GM21367 (cell line): ENCODE data around the gene ARRB1.
A peak's percentile ranks its signal among the peaks of the same experiment; 100 is the strongest.

ENCODE experiments used
- ATAC-seq: cut with Tn5 transposase; IDR thresholded peaks from one replicate; pipeline ENCODE4 v1.9.1; 2021; ENCODE audit not compliant: unreplicated experiment

Gene ARRB1

GRCh38 chr11:75260396-75261170 is 90.9 kb downstream of the ARRB1 start:
- ATAC-seq = no peak

DNA sequence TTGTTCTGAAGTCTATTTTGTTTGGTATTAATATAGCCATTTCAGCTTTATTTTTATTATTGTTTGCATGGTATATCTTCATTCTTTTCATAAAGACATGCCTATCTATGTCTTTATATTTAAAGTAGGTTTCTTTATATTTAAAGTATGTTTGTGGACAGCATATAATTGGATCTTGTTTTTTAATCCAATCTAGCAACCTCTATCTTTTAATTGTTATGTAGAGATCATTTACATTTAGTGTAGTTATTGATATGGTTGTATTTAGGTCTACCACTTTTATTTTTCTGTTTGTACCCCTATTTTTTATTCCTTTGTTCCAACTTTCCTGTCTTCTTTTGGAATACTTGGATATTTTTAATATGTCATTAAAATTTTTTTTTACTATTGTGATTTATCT is 97.1 kb downstream of the ARRB1 start:
- no peak for ATAC-seq

DNA sequence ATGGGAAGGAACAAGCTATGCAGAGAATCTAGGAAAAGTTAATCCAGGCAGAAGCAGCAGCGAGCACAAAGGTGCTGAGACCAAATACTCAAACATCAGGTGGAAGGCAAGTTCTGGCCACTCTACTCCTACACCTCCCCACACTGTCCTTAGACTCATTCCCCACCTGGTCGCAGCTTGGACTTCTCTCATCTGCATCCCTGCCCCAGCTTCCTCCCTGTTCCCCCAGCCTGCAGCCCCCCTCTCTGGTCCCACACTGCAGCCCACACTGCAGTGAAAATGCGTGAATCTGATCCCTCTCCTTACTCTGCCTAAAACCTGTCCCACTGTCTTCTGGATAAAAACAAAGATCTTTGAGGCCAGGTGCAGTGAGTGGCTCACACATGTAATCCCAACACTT is 101.8 kb downstream of the ARRB1 start:
- ATAC-seq = no peak

DNA sequence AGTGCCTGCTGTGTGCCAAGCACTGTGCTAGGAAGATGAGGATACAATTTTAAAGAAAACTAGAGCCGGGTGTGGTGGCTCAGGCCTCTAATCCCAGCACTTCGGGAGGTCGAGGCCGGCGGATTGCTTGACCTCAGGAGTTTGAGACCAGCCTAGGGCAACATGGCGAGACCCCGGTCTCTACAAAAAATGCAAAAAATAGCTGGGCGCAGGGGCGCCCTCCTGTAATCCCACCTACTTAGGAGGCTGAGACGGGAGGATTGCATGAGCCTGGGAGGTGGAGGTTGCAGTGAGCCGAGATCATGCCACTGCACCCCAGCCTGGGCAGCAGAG is 102.6 kb downstream of the ARRB1 start:
- ATAC-seq = no peak

DNA sequence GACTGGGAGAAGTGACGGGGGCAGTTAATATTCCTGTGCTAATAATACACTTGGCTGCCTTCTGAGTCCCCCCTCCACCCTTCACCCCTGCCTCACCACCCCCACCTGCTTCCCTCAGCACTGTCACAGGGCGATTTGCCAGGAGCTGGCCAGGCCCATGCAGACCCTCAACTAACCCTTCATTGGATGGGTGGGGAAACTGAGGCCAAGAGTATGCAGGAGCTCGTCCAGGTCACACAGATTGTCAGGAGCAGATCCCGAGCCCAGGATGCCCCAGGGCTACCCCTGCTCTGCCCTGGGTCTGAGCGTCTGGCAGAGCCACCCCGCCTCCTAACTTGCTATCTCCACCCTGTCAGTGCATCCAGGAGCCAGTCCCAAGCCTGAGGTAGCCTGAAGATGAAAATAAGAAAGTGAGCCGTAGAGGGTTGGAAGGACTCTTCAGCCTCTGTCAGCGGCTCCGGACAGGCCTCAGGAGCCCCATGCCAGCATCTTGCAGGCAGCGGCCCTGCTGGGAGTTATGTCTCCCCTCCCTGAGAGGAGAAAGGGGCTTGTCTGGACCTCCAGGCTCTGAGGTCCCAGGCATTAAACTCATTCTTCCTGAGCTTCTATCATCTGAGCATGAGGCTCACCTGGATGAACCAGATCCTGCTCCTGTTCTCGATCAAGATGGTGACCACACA is 104.7 kb downstream of the ARRB1 start:
- no peak for ATAC-seq

- ATAC-seq = no peak
These were observed 105.3 kb downstream of the ARRB1 start for GRCh38 chr11:75246006-75246670.

- ATAC-seq = no peak
These were observed 106.0 kb downstream of the ARRB1 start for GRCh38 chr11:75245356-75246005.

DNA sequence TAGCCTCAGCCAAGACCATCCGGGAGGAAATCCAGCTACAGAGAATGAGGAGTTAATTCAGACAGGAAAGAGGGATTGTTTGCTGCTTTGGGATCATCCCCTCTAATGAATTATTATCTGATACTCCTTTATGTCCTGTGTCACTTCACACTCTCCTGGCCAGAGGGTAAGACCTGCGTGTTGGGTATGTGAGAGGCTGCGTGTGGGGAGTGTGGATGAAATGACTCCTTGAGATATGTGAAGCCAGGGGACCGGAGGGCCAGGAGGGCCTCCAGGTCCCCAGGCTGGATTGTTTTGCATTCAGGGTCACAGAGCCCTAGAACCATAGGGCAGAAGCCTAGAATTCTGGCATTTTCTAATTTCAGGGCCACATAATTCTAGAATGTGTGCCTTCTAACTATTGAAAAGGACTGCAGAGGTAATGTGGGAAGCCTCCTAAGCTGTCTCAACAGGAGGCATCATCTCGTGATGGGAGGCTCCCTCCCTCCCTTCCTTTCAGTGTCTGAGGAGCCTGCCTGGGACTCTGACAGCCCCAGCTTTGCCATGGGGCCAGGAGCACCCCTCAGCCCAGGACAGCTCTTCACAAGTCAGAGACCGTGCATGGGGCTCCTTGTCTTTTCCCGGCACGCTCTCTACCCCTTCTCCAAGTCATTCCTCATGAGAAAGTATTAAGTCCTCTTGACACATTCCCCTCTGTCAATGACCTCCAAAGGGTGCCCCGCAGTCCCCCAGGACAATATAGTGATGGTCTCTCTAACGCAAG is 107.2 kb downstream of the ARRB1 start:
- no peak for ATAC-seq

DNA sequence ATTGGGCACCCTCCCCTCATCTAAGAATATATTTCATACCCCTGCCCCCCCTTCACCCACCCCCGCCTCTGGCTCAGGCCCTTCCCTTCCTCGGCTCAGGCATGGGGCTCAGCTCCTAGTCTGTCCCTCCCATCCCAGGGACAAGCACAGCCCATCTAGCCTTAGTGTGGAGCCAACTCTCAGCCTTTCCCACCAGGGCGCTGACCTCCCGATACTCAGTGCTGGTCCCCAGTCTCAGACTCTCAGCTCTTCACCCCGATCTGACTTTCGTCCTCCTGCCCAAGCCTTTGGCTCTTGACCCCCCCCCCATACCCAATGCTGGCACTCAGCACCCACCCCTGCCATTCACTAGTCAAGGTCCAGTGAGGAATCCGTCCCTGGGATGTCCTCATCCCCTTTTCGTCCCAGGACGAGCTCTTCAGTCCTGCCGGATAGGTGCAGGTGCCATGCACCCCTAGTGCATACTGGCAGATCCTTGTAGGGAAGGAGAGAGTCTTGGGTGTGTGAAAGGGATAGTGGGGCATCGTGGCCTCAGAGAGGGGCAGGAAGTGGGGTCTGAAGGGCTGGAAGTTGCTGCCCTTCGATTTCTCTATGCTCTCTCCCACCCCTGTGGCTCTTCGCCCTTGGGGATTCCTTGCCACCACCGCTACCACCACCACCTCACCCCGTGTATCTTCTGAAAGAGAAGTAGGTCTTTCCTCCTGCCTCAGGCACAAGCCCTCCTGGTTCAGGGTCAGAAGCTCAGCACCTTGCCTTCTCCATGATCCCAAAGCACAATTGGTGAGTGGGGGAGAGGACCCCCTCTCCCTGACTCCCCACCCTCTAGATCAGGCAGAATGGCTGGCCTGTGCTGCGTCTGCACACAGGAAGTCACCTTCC is 108.5 kb downstream of the ARRB1 start:
- no peak for ATAC-seq

GRCh38 chr11:75241906-75242644 is 109.4 kb downstream of the ARRB1 start:
- ATAC-seq = no peak

- ATAC-seq = peak; percentile 77
These were observed 110.2 kb downstream of the ARRB1 start for GRCh38 chr11:75241036-75241905.

DNA sequence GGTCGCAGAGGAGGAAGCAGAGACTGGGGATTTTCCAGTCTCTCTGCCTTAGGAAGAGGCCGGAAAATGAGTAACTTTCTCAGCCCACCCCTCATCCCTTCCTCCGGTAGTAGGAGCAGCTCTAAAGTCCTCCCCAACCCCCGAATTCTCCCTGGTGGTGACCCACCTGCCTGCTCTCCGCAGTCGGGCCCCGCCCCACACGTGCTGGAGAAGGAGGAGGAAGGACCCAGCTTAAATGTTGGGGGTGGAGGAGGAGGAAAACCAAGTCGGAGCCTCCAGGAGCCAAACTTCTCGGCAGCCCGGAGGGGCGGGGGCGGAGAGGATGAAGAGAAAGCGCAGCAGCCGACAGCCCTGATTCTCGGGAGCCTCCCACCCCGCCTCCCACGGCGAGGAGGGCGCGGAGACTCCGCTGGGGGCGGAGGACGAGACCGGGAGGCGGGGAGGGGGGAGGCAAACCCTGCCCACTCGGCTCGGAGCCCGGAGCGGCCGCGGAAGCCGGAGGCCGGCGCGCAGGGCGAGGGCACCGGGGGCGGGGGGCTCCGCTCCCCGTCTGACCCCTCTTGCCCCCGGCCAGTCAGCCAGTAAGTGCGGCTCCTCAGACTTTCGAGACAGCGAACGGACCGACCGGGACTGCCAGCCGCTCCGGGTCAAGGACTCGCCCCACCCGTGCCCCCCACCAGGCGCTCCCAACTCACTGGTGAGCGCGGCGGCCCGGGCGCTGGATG is 111.0 kb downstream of the ARRB1 start, which contains the start of gene TPBGL:
TSS of gene TPBGL (plus strand) at position 464 of the 725 bp plus-strand sequence. CDS start 276 bp downstream, outside the sequence.
- no peak for ATAC-seq

- ATAC-seq = no peak
These were observed 111.8 kb downstream of the ARRB1 start for GRCh38 chr11:75239531-75240290.

DNA sequence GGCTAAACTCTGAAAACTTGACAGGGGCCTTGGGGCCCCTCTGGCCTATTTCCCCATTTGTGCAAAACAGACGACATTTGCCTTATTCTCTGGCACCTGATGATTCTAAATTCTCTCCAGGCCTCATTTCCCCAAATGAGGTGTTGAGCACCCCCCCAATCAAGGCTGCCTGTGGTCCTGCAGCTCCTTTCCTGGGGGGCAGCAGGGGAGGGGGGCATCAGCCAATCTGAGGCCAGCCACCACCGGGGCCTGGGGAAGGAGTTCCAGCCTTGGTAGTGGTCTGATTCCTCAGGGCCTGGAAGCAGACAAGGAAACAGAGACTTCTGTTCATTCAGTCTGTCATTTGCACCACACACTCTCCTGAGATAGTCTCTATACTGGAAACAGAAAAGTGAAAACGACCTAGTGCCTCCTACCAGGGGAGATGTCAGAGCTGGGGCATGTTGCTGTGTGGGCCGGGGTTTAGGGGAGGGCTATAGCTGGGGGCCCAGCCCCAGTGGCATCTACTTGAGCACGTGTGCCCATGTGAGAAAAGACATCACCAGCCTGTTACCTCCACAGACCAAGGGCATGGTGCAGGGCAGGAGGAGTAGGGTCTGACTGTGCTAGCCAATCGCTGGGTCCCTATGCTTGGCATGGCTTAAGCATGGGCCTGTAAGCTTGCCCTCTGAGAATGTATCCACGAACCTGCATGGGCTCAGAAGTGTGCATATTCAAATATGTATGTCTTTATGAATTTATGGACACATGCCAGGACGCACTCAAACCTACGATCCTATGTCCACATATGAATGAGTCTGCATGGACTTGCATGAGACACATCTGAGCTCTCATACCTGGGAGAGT is 112.6 kb downstream of the ARRB1 start:
- no peak for ATAC-seq

- no peak for ATAC-seq
These were observed 114.4 kb downstream of the ARRB1 start for GRCh38 chr11:75237050-75237449.

DNA sequence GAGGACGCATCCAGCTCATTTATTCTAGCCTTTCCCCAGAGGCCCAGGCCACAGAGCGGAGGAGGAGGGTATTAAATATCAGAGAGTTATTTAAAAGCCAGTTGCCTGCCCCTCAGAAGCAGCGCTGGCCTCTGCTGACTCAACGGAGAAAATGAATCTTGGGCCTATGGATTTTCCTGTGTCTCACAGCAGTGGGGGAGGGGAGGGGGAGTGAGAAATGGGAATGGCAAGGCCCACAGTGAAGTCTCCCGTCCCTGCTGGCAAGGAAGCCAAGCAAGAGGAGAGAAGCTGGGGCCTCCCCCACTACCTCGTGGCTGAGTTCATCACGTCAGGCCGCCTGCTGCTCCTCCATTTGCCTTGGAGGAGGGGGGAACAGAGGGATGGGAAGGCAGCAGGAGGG is 115.4 kb downstream of the ARRB1 start:
- no peak for ATAC-seq
